Fibroblast of skin of scalp (primary cell): ENCODE data around the gene WDR82.

Experiments used
- DNase-seq: peaks from one replicate; pipeline ENCODE4 v3.0.0-alpha.2; 2013

WDR82 gene

GRCh38 chr3:52308308-52308707, 29.9 kb upstream of the WDR82 start:
- no peak for DNase-seq

GRCh38 chr3:52306978-52307377, 28.5 kb upstream of the WDR82 start:
- DNase-seq = no peak

DNA sequence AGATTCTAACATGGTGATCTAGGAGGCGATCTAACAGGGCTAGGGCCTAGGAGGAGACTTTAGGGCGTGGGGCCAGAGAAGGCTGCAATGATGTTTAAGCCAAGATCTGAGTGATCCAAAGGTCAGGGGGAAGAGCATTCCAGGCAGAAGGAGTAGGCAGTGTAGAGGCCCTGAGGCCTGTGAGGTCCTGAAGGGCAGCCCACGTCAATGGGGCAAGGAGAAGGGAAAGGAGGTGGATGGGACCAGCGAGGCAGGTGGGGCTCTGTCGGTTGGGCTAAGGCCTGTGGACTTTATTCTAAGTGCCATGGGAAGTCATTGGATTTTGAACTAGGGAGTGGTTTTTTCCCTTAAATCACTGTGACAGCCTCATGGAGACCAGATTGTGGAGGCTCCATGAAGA, 27.5 kb upstream of the WDR82 start:
- no peak for DNase-seq

DNA sequence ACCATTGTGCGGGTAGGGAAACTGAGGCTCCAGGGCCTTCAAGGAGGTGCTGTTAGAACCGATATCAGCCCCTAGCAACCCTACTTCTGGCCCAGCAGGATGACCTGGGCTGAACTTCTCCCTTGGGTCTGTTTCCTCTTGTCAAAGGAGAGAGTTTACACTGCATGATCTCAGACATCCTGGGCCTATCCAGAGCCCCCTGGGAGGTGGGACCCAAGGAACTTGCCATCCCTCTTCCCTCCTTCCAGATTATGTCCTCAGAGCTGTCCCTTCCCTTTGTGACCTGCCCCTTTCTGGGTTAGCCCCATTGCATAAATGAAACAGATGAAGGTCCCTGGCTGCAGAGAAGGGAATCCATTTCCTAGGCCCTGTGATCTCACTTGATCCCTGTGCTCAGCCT, 25.4 kb upstream of the WDR82 start:
- DNase-seq = no peak

- no peak for DNase-seq
These were observed 24.1 kb upstream of the WDR82 start for GRCh38 chr3:52302426-52303145.

DNA sequence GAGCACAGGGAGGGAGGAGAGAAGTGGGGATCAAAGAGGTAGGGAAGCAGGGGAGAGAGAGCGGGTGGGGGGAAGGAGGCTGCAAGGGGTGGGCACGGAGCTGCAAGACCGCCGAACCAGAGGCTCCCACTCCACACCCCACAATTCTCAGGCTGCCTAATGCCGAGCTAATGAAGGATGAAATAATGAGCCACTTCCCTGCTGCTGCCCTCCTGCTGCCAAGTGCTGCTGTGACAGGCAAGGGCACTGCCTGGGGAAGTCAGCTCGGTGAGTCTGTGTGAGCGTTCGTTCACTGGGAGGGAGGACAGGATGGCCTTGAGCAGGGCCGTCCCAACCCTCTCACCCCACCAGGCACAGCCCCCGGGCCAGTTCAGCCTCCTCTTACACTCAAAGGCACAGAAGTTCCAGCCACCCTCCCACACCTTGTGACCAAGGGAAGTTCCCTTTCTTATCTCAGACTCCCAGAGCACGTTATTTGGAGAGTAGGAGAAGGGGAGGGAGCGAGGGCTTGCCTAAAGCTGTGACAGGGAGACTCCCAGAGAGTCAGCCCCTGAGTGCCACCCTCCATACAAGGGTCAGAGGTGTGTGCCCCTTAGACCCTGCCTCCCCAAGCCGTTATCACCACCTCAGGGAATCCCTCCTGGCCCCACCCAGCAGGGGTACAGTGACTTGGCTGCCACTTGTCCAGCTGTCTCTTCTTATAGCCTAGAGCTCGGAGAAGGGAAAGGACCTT, 21.6 kb upstream of the WDR82 start:
- DNase-seq = no peak

DNA sequence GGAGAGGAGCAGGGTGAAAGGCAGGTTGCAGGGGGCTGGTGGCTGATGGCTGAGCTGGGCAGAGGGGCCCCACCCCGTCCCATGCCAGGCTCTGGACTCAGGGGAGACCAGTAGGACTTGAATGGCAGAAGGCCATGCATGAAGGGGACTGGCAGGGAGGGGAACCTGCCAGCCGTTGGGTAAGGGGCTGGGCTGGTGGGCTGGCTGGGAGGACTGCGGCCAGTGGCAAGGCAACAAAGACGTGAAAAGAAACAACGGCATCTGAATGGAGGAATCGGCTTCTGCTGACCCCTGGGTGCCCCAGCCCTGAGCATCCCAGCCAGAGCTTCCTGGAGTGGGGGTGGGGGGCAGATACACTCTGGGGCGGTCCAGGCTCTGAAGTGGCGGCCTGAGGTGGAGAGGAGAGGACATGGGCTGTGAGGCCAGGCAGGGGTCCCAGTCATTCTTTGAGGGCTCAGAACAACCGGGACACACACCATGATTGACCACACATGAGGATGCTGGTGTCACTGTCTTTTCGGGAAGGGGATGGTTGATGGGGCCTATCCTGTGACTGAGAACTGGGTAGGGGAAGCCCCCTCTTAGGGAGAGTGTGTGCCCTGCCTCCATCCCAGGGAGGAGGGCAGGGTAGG, 20.9 kb upstream of the WDR82 start:
- no peak for DNase-seq

- no peak for DNase-seq
These were observed 20.0 kb upstream of the WDR82 start for GRCh38 chr3:52298149-52299098.

GRCh38 chr3:52297242-52298148, 19.0 kb upstream of the WDR82 start:
- DNase-seq = no peak

GRCh38 chr3:52295671-52296208, 17.3 kb upstream of the WDR82 start:
- DNase-seq = no peak

DNA sequence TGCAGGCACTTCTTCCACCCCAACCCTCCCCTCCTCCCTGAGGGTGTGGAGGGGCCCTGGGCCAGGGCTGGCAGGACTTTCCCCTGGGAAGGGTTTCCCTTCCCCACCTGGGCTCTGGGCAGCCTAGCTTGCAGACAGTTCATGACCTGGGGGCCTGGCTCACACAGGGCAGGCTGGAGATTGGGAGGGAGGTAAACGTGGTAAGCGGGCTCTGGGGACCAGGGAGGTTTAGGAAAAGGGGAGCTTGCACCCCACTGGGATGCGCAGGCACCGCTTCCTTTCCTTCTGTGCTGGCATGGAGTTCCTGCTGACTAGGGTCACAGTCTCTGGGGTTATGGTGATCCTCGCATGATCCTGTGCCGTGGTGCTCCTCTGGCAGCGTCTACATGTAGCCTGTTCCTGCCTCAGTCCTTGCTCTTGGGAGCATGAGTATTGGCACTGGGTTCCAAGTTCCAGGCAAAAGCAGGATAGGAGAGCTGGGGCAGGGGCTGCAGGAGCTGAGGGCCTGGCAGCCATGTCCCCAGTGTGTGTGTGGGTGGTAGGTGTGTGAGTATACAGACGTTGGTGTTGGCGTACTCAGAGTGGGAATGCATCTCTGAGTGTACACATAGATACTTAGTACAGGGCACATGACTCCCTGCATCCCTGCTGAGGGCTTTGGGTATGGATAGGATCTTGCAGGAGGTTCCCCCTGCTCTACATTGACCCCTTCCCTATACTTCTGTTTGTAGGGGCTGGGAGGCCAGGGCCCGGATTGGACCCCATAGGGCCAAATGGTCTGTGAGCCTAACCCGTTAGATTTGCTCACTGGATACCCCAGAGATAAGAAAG, 16.1 kb upstream of the WDR82 start:
- no peak for DNase-seq

- no peak for DNase-seq
These were observed 15.3 kb upstream of the WDR82 start for GRCh38 chr3:52293491-52294319.

GRCh38 chr3:52292247-52293065, 14.0 kb upstream of the WDR82 start:
- no peak for DNase-seq

- DNase-seq = no peak
These were observed 13.2 kb upstream of the WDR82 start for GRCh38 chr3:52291508-52292181.

DNA sequence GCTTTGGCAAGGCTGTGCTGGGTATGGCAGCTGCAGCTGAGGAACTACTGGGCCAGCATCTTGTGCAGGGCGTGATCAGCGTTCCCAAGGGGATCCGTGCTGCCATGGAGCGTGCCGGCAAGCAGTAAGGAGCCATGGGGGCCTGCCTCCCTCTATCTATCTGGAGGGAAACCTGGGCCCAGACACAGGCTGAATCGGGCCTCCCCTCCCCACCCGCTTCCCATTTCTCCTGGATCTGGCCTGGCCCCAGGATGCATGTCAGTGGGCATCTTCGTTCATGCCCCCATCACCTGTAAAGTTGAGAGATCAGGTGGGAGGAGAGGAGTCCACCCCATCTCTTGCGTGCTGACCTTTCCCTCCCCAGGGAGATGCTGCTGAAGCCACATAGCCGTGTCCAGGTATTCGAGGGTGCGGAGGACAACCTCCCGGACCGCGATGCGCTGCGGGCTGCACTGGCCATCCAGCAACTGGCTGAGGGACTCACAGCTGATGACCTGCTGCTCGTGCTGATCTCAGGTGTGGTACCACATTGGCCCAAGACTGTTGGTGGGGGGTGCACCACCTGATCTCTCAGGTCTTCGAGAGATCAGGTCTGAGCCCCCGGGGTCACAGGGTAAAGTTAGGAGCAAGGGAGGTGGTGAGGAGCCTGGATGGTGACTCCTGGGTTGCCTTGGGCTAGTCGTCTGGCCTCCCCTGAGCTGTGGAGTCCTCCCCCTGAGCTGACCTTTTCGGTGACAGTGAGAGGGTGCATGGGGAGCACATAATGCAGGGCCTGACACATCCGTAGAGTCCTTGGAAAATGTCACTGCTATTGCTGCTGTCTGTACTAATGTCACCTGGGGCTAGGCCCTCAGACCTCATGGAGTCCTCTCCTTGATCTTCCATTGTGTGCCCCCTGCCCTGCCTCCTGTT, 12.4 kb upstream of the WDR82 start:
- no peak for DNase-seq

- DNase-seq = no peak
These were observed 11.5 kb upstream of the WDR82 start for GRCh38 chr3:52289747-52290595.
